PFSK-1 (cell line): Measurements from ENCODE around the gene TACR1.

Source experiments
- FOXP2 ChIP-seq: optimal IDR thresholded peaks from 2 replicates; pipeline ENCODE3; 2011; ENCODE audit warnings: borderline replicate concordance, control low read depth, inconsistent platforms; ENCODE audit not compliant: insufficient read depth; ENCODE audit errors: extremely low read length, extremely low read depth
- POLR2AphosphoS5 ChIP-seq: IDR thresholded peaks from 2 replicates; pipeline ENCODE4 v1.6.1; 2012; ENCODE audit warnings: low read depth, mild to moderate bottlenecking, control low read depth, low read length, moderate library complexity
- REST ChIP-seq, 2 experiments: IDR thresholded peaks; 2 replicates each; pipeline versions ENCODE4 v1.6.1 to v1.8.0; 2011 to 2012; ENCODE audit warnings: low read depth in 2 of 2, low read length in 2 of 2, control low read depth in 1 of 2, inconsistent platforms in 1 of 2, mild to moderate bottlenecking in 1 of 2, moderate library complexity in 1 of 2; ENCODE audit not compliant: insufficient read depth in 1 of 2
- SIN3A ChIP-seq: IDR thresholded peaks from 2 replicates; pipeline ENCODE4 v1.6.1; 2012; ENCODE audit warnings: mild to moderate bottlenecking, low read length, moderate library complexity, borderline replicate concordance; ENCODE audit not compliant: insufficient read depth
- TAF1 ChIP-seq: IDR thresholded peaks from 2 replicates; pipeline ENCODE4 v1.6.1; 2012; ENCODE audit warnings: low read length, control low read depth, borderline replicate concordance; ENCODE audit not compliant: insufficient read depth

TACR1 gene

GRCh38 chr2:75133621-75134570 is 65.4 kb downstream of the TACR1 start:
- TF ChIP-seq TAF1, result no peak
- no peak for TF ChIP-seq POLR2AphosphoS5
- no peak for TF ChIP-seq REST (IDR thresholded peaks at IDR 0.05; ENCODE audit: insufficient read depth in 1 of 2, low read depth in 2 of 2, low read length in 2 of 2)
- no peak for TF ChIP-seq SIN3A
- no peak for TF ChIP-seq FOXP2

GRCh38 chr2:75130171-75130570 is 69.1 kb downstream of the TACR1 start:
- no peak for TF ChIP-seq TAF1
- TF ChIP-seq FOXP2, result no peak
- TF ChIP-seq REST (IDR thresholded peaks at IDR 0.05; ENCODE audit: insufficient read depth in 1 of 2, low read depth in 2 of 2, low read length in 2 of 2), result no peak
- no peak for TF ChIP-seq POLR2AphosphoS5

GRCh38 chr2:75123876-75124275 is 75.4 kb downstream of the TACR1 start:
- TF ChIP-seq REST (IDR thresholded peaks at IDR 0.05; ENCODE audit: insufficient read depth in 1 of 2, low read depth in 2 of 2, low read length in 2 of 2) (no peak), FOXP2 (no peak), SIN3A (no peak)

GRCh38 chr2:75113231-75113869 is 86.0 kb downstream of the TACR1 start:
- no peak for TF ChIP-seq REST (IDR thresholded peaks at IDR 0.05; ENCODE audit: insufficient read depth in 1 of 2, low read depth in 2 of 2, low read length in 2 of 2)
- TF ChIP-seq POLR2AphosphoS5, result no peak
- TF ChIP-seq FOXP2, result no peak
- TF ChIP-seq SIN3A, result no peak
- TF ChIP-seq TAF1, result no peak
